Loucy (cell line): ENCODE results near the gene FCHSD2.

ENCODE experiments used
- H2AFZ ChIP-seq: fragments of 200-600 bp; sonication (generic); 2 replicates; pipeline ENCODE4 v1.6.0; 2016; ENCODE audit warnings: antibody characterized with exemption, mild to moderate bottlenecking, low read length, moderate library complexity
- H3F3A ChIP-seq: fragments of 200-600 bp; 2 replicates; pipeline ENCODE4 v1.6.0; 2016; ENCODE audit warnings: antibody characterized with exemption, low read depth, mild to moderate bottlenecking
- H3K27me3 ChIP-seq: fragments of 200-600 bp; sonication (generic); 2 replicates; pipeline ENCODE4 v1.6.1; 2014; ENCODE audit warnings: low read length, mild to moderate bottlenecking; ENCODE audit not compliant: insufficient read depth, poor library complexity, severe bottlenecking
- H3K36me3 ChIP-seq: fragments of 200-600 bp; sonication (generic); 2 replicates; pipeline ENCODE4 v1.6.1; 2016; ENCODE audit warnings: low read length; ENCODE audit not compliant: insufficient read depth
- H3K4me1 ChIP-seq: fragments of 200-600 bp; sonication (generic); 2 replicates; pipeline ENCODE4 v1.5.1; 2014; ENCODE audit warnings: low read length, mild to moderate bottlenecking; ENCODE audit not compliant: insufficient read depth, poor library complexity, severe bottlenecking
- H3K4me2 ChIP-seq: fragments of 200-600 bp; sonication (generic); 2 replicates; pipeline ENCODE4 v1.6.0; 2014; ENCODE audit warnings: antibody characterized with exemption, low read length, low read depth, mild to moderate bottlenecking; ENCODE audit not compliant: poor library complexity, severe bottlenecking
- H3K4me3 ChIP-seq: fragments of 200-600 bp; sonication (generic); 2 replicates; pipeline ENCODE4 v1.5.1; 2014; ENCODE audit warnings: low read length, mild to moderate bottlenecking, mixed read lengths; ENCODE audit not compliant: poor library complexity, severe bottlenecking
- H3K79me2 ChIP-seq: fragments of 200-600 bp; sonication (generic); 2 replicates; pipeline ENCODE4 v1.6.1; 2014; ENCODE audit warnings: low read length; ENCODE audit not compliant: insufficient read depth
- H3K9ac ChIP-seq: fragments of 200-600 bp; sonication (generic); 2 replicates; pipeline ENCODE4 v1.6.0; 2014; ENCODE audit warnings: mild to moderate bottlenecking, low read depth, low read length, moderate library complexity; ENCODE audit not compliant: poor library complexity, severe bottlenecking
- H3K9me2 ChIP-seq: fragments of 200-600 bp; sonication (generic); replicated peaks from 2 replicates; pipeline ENCODE4 v1.6.1; 2016; ENCODE audit warnings: low read depth, low read length, mixed read lengths
- H3K9me3 ChIP-seq: fragments of 200-600 bp; sonication (generic); 2 replicates; pipeline ENCODE4 v1.6.1; 2014; ENCODE audit warnings: mild to moderate bottlenecking, antibody characterized with exemption, low read length, low read depth; ENCODE audit not compliant: insufficient read depth
- H4K20me1 ChIP-seq: fragments of 200-600 bp; sonication (generic); 2 replicates; pipeline ENCODE4 v1.6.0; 2014; ENCODE audit warnings: antibody characterized with exemption, low read length, mild to moderate bottlenecking; ENCODE audit not compliant: insufficient read depth, poor library complexity, severe bottlenecking
- EZH2phosphoT487 ChIP-seq: fragments of 200-600 bp; IDR thresholded peaks from 2 replicates; pipeline ENCODE4 v1.6.1; 2018; ENCODE audit warnings: antibody characterized with exemption, mild to moderate bottlenecking, moderate library complexity, borderline replicate concordance
- TF ChIP-seq, protein P1 (sequence below): fragments of 200-600 bp; sonication (generic); conservative IDR thresholded peaks from 2 replicates; pipeline ENCODE4 v1.5.1; 2014; ENCODE audit warnings: mild to moderate bottlenecking, antibody characterized with exemption, low read length

The FCHSD2 gene

DNA sequence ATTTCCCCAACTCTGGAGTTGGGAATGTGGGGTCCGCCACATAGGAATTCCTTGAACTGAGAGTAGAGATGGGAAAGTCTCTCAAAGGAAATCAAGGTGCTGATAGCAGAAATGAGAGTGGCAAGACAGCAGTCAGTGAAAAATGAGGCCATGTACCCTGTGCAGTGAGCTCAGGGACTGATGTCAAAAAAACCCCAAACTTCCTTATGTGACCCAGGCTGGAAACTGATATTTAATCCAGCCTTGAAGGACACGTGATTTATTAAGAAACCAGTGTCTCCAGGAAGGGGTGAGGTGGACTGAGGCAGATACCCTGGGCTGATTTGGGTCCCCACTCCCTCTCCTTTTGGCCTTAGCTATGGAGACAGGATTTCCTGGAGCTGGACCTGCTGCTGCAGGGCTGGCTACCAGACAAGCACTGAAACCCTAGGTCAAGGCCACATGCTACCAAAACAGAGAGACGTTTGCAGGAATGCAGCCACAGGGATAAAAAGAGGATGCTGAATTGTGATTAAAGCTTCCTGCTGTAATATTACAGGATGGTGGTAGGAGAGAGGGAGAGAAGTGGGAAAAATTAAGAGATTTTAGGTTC is 25.3 kb upstream of the FCHSD2 start:
- Histone ChIP-seq H3K9ac (no peak overlapping the region), H3K27me3 (no peaks in the 10 kb centered on the region), H3K4me1 (peaks cover 67% of the 10 kb centered on the region), H4K20me1 (no peaks in the 10 kb centered on the region), H3K9me3 (no peaks in the 10 kb centered on the region), H3K4me2 (no peak overlapping the region), H3K79me2 (no peaks in the 10 kb centered on the region), H2AFZ (no peak overlapping the region), H3K4me3 (no peak overlapping the region), H3F3A (no peaks in the 10 kb centered on the region), H3K9me2 (no peaks in the 10 kb centered on the region), H3K36me3 (no peaks in the 10 kb centered on the region)
- no peak for TF ChIP-seq EZH2phosphoT487
- TF ChIP-seq, protein P1, sequence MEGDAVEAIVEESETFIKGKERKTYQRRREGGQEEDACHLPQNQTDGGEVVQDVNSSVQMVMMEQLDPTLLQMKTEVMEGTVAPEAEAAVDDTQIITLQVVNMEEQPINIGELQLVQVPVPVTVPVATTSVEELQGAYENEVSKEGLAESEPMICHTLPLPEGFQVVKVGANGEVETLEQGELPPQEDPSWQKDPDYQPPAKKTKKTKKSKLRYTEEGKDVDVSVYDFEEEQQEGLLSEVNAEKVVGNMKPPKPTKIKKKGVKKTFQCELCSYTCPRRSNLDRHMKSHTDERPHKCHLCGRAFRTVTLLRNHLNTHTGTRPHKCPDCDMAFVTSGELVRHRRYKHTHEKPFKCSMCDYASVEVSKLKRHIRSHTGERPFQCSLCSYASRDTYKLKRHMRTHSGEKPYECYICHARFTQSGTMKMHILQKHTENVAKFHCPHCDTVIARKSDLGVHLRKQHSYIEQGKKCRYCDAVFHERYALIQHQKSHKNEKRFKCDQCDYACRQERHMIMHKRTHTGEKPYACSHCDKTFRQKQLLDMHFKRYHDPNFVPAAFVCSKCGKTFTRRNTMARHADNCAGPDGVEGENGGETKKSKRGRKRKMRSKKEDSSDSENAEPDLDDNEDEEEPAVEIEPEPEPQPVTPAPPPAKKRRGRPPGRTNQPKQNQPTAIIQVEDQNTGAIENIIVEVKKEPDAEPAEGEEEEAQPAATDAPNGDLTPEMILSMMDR: no peak

DNA sequence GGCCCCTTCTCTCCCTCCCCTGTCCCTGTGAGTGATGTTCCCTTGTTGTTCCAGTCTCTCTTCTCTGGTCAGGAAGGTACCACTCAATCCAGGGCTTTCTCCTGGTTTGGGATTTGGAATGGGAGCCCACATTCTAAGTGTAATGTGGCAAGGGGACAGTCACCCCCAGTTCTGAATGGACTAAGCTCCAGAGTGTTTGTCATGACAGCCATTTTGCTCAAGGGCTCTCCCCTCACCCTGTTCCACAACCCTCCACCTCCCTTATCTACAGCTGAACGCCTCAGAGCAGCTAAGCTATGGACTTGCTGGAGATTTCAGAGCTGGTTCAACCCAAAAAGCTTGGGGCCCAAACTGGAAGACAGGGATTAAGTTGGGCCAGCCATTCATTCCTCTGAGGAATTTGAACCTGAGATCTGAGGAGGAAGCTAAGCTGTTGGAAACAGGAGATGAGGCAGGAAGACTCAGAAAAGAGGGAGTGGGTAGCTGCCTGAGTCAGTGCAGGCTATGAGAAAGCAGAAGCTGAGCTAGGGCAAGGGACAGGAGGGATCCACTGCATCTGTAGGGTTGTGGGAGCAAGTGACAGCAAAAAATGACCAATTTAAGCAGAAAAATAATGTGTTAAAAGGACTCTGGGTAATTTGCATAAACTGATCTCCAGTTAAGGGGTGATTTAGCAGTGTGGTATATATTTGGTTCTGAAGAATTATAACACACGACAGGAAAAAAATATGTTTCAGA is 22.9 kb upstream of the FCHSD2 start:
- Histone ChIP-seq H3K4me3 (no peak overlapping the region), H3K4me2 (no peak overlapping the region), H3K9me2 (no peaks in the 10 kb centered on the region), H4K20me1 (no peaks in the 10 kb centered on the region), H3K9me3 (no peaks in the 10 kb centered on the region), H2AFZ (peak overlapping the region; percentile 69), H3K4me1 (peaks cover 67% of the 10 kb centered on the region), H3F3A (no peaks in the 10 kb centered on the region), H3K79me2 (no peaks in the 10 kb centered on the region), H3K36me3 (no peaks in the 10 kb centered on the region), H3K9ac (peak overlapping the region; percentile 0), H3K27me3 (no peaks in the 10 kb centered on the region)
- no peak for TF ChIP-seq EZH2phosphoT487
- TF ChIP-seq, protein P1: no peak

DNA sequence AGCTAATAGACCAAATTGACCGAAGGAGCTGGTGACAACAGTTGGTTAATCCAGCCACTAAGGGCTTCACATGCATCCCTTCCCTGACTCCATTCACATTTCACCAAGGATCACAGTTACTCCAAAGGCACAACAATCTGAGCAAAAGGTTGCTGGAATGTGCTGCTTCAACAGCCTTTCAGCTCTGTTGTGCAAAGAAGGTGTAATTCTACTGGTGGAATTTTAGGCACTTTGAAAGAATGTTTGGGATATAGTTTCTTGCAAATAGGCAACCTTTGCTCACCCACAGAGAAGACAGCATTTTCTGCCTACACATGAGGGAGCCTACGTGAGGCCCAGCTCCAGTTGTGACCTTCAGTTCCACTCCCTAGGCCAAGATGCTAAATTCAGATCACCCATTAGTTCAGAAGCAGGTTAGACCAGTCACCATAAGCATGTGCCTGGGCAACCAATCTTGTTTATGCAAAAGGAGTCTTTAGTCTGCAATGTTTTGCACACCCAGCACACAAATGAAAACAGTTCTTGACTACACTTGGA is 21.6 kb upstream of the FCHSD2 start:
- no peaks in the 10 kb centered on the region for H3F3A ChIP-seq
- no peak overlapping the region for H3K9ac ChIP-seq
- TF ChIP-seq, protein P1: no peak
- no peak for TF ChIP-seq EZH2phosphoT487
- no peak overlapping the region for H3K4me2 ChIP-seq
- no peaks in the 10 kb centered on the region for H4K20me1 ChIP-seq
- H3K9me3 ChIP-seq: no peaks in the 10 kb centered on the region
- no peak overlapping the region for H3K4me3 ChIP-seq
- peaks cover 66% of the 10 kb centered on the region for H3K4me1 ChIP-seq
- H2AFZ ChIP-seq: peak overlapping the region; percentile 8; the same call in 1 of the 2 replicates
- no peaks in the 10 kb centered on the region for H3K27me3 ChIP-seq
- H3K9me2 ChIP-seq: no peaks in the 10 kb centered on the region
- H3K36me3 ChIP-seq: no peaks in the 10 kb centered on the region
- no peaks in the 10 kb centered on the region for H3K79me2 ChIP-seq
